ENCODE results near the gene SPEN. TPM values are rescaled to one million over a fixed set of nuclear protein-coding genes. Genes with fewer than 3 reads are reported as not detected.
"Not testable (repeated sequence)": the region's sequence is repeated elsewhere in the genome, so short reads cannot be mapped to it uniquely, and the experiment has no call there.

SPEN gene
- total RNA-seq, 1 experiment from 2014 or later, result 4.8 TPM

GRCh38 chr1:15965228-15965767 is 117.8 kb downstream of the SPEN start:
- no peak for DNase-seq
- peaks cover 24% of the 10 kb centered on the region for H3K36me3 ChIP-seq
- no peak overlapping the region for H3K4me3 ChIP-seq

DNA sequence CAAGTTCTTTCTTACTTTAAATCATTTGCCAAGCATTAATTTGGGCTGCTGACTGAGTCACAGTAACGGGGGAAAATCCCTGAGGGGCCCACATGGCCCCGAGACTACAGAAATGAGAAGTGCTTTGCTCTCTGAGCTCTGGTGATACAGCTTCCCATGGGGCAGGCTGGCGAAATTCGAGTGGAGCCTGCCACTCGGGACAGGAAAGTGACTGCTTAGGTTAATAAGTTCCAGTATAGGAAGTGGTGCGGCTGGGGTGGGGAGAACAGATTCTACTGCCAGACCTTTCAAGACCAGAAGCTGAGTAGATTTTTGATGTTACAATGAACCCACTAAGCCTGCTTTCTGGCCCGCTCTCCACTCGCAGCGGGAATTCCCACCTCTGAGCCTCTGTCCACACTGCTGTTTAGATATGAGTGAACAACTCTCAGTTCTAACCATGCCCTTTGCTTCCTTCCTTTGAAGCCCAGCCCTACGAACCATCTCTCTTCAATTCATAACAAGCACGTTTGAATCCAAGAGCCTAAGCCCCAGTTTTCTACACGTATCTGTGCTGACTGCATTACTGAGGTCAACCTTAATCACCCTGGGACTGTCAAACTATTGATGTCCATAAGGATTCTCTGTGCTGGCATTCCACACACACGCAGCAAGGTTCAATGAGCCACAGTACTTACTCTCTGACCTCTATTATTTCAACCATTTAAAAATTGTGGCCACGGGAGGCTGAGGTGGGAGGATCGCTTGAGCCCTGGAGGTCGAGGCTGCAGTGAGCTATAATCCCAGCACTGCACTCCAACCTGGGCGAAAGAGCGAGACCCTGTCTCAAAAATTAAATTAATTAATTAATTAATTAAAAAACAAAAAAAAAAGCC is 118.8 kb downstream of the SPEN start:
- Histone ChIP-seq H3K4me3 (no peak overlapping the region), H3K36me3 (peaks cover 25% of the 10 kb centered on the region)
- DNase-seq, result no peak

More at GRCh38 chr1:15965228-15965767, 117.8 kb downstream of the SPEN start:
- Histone ChIP-seq H3K27me3 (no peaks in the 10 kb centered on the region), H3K9me3 (no peaks in the 10 kb centered on the region)

GRCh38 chr1:15966956-15967344 is 119.4 kb downstream of the SPEN start:
- Histone ChIP-seq H3K27me3 (no peaks in the 10 kb centered on the region), H3K9me3 (no peaks in the 10 kb centered on the region), H3K4me3 (no peak overlapping the region), H3K36me3 (peaks cover 25% of the 10 kb centered on the region)
- DNase-seq, result no peak

More for the DNA sequence above, 118.8 kb downstream of the SPEN start:
- Histone ChIP-seq H3K27me3 (no peaks in the 10 kb centered on the region), H3K9me3 (no peaks in the 10 kb centered on the region)

DNA sequence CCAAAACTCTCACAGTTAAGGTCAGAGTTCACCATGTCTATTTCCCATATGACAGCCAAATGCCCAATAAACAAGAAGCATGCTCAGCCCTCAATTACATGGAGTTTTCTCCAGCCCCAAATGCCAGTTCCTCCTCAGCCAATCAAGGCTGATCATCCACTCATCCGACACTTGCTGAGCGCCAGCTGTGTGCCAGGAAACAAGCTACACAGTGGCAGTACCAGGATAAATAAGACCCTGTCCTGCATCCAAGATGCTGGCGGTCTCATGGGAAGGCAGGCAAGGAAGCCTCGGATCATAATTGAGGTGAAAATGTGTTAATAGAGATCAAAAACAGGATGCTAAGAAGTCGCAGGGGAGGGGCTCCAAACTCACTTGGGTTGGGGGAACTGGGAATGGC is 120.7 kb downstream of the SPEN start:
- no peak for DNase-seq

GRCh38 chr1:15969321-15969880 is 121.9 kb downstream of the SPEN start:
- Histone ChIP-seq H3K36me3 (peaks cover 36% of the 10 kb centered on the region), H3K4me3 (no peak overlapping the region), H3K9me3 (no peaks in the 10 kb centered on the region), H3K27me3 (no peaks in the 10 kb centered on the region)
- DNase-seq, result no peak

More for the DNA sequence above, 120.7 kb downstream of the SPEN start:
- H3K9me3 ChIP-seq, result no peaks in the 10 kb centered on the region
- H3K36me3 ChIP-seq, result peaks cover 34% of the 10 kb centered on the region
- H3K4me3 ChIP-seq, result no peak overlapping the region
- no peaks in the 10 kb centered on the region for H3K27me3 ChIP-seq

DNA sequence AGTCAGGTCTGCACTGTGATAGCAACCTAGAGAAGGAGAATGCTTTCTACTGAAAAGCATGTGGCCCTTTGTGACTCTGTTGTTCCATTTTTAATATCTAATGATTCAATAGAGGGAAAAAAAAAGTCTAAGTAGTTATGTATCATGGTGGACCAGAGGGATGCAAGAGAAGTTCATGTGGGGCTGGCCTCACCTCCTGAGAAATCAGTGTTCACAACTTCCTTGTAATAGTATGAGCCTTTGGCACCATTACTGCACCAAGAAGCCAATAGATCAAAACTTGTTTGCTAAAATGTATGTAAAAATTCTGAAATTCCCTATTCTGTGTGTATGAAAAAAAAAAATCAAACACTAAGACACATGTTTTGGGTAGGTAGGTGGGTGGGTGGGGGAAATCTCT is 123.4 kb downstream of the SPEN start:
- H3K27me3 ChIP-seq, result no peaks in the 10 kb centered on the region
- no peak for DNase-seq
- H3K36me3 ChIP-seq, result peaks cover 33% of the 10 kb centered on the region
- no peaks in the 10 kb centered on the region for H3K9me3 ChIP-seq
- no peak overlapping the region for H3K4me3 ChIP-seq

- H3K36me3 ChIP-seq, result peaks cover 33% of the 10 kb centered on the region
- no peak overlapping the region for H3K4me3 ChIP-seq
- 0 out of 2 replicates have a peak, but pooled peaks cover 6% of the 10 kb centered on the region for H3K9me3 ChIP-seq
- H3K27me3 ChIP-seq, result no peaks in the 10 kb centered on the region
- DNase-seq, result no peak
These were observed 124.9 kb downstream of the SPEN start for GRCh38 chr1:15972409-15972808.

DNA sequence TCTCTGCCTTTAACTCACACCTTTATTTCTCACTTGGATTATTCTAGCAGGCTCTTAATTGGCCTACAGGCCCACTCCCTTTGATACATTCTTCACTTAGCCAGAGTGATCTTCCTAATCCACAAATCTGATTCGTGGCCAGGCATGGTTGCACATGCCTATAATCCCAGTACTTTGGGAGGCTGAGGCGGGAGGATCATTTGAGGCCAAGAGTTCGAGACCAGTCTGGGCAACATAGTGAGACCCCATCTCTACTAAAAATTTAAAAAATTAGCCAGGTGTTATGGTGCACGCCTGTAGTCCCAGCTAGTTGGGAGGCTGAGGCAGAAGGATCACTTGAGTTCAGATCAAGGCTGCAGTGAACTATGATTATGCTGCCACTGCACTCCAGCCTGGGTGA is 126.3 kb downstream of the SPEN start:
- Histone ChIP-seq H3K27me3 (no peaks in the 10 kb centered on the region), H3K9me3 (0 out of 2 replicates have a peak, but pooled peaks cover 6% of the 10 kb centered on the region), H3K36me3 (peaks cover 27% of the 10 kb centered on the region), H3K4me3 (no peak overlapping the region)
- no peak for DNase-seq

DNA sequence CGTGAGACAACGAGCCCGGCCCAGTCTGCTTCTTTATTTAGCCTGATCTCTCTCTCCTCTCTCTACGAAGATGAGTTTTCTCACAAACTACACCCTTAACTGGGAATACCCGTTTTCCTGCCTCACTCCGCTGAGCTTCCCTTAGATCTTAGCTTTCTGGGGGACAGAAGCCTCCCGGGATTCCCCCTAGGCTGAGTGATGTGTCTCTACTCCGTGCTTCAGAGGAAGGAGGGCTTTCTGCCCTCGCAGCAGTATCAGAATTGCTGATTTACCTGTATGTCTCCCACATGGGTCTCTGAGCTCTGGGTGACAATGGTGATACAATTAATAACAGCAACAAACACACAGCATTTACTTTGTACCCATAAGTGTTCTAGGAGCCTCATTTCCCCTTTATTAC is 127.3 kb downstream of the SPEN start:
- H3K9me3 ChIP-seq, result 0 out of 2 replicates have a peak, but pooled peaks cover 6% of the 10 kb centered on the region
- no peaks in the 10 kb centered on the region for H3K27me3 ChIP-seq
- peak overlapping the region; percentile 94 for H3K4me3 ChIP-seq
- DNase-seq, result no peak
- H3K36me3 ChIP-seq, result peaks cover 17% of the 10 kb centered on the region

GRCh38 chr1:15975358-15975804 is 127.9 kb downstream of the SPEN start:
- H3K9me3 ChIP-seq, result 0 out of 2 replicates have a peak, but pooled peaks cover 6% of the 10 kb centered on the region
- H3K27me3 ChIP-seq, result no peaks in the 10 kb centered on the region
- peak; percentile 65 for DNase-seq
- H3K4me3 ChIP-seq, result peak overlapping the region; percentile 94
- H3K36me3 ChIP-seq, result peaks cover 15% of the 10 kb centered on the region

DNA sequence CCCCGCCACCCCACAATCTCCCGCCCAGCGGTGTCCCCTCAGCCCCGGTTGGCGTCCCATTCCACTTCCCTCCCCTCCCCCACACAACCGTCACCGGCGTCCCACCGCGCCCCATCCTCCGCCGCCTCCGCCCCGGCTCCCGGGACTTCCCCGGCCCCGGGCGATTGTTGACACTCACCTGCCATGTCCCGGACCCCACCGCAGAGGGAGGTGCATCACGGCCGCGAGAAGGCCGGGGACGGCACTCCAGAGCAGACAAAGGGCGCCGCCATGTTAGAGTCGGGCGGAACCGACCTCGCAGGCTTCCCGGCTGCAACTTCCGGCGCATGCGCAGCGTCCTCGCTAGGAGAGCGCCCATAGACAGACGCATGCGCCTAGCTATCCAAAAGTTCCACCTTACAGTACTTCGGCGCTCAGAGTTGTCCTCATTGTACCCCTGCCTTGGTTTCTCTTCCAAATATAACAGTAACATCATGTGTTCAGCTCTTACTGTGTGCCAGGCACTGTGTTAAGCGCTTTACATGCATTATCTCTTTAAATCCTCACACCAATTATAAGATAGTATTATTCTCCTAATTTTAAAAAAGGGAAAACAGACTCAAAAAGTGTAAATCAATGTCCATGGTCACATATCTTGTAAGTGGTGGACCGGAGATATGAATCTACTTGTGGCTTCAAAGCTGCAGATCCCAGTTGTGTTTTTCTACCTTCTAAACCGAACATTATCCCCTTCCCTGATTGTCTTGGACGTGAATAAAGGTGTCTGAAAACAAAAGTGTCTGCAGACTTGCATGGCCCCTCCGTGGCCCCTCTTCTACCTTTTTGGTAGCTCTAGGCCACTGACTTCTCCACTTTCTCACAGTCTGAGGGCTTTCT is 128.5 kb downstream of the SPEN start, which contains the start of gene ZBTB17:
ZBTB17 (minus strand) TSS at position 297 of the 876 bp plus-strand sequence. CDS start 27,606 bp downstream, outside the sequence.
- H3K27me3 ChIP-seq, result no peaks in the 10 kb centered on the region
- 0 out of 2 replicates have a peak, but pooled peaks cover 6% of the 10 kb centered on the region for H3K9me3 ChIP-seq
- peak; percentile 90 for DNase-seq
- peaks cover 11% of the 10 kb centered on the region for H3K36me3 ChIP-seq
- peak within 1 kb of the TSS; percentile 94 for H3K4me3 ChIP-seq

DNA sequence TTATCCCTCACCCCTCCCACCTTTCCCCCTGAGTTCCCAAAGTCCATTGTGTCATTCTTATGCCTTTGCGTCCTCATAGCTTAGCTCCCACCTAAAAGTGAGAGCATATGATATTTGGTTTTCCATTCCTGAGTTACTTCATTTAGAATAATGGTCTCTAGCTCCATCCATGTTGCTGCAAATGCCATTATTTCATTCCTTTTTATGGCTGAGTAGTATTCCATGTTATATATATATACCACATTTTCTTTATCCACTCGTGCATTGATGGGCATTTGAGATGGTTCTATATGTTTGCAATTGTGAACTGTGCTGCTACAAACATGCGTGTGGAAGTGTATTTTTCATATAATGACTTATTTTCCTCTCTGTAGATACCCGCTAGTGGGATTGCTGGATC is 130.4 kb downstream of the SPEN start:
- H3K9me3 ChIP-seq, result peaks cover 17% of the 10 kb centered on the region
- H3K4me3 ChIP-seq, H3K36me3 ChIP-seq, DNase-seq, H3K27me3 ChIP-seq: not testable (repeated sequence)

GRCh38 chr1:15981679-15982078 is 134.2 kb downstream of the SPEN start:
- H3K36me3 ChIP-seq, result no peaks in the 10 kb centered on the region

DNA sequence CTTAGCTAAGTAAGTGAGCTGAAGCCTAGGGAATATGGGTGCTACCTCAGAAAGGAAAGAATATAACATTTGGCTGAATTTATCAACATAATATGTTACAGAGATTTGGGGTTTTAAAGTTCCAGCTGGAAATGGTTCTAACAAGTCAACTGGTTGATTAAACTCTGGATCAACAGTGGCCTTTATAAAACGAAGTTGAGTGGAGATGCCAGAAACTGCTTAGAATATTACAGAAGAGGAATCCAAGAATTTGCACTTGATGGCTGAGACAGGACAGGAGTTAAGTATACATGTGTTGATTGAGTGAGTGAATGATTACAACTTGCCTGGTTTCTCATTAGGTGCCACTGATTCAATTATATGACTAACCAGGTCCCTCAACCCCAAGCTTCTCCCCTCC is 135.8 kb downstream of the SPEN start:
- DNase-seq, result no peak

More at GRCh38 chr1:15981679-15982078, 134.2 kb downstream of the SPEN start:
- H3K9me3 ChIP-seq, result peaks cover 12% of the 10 kb centered on the region
- no peak for DNase-seq
- H3K4me3 ChIP-seq, result no peak overlapping the region
- H3K27me3 ChIP-seq, result no peaks in the 10 kb centered on the region

GRCh38 chr1:15985611-15986297 is 138.2 kb downstream of the SPEN start:
- no peaks in the 10 kb centered on the region for H3K36me3 ChIP-seq
- peaks cover 12% of the 10 kb centered on the region for H3K9me3 ChIP-seq
- H3K4me3 ChIP-seq, result no peak overlapping the region
- no peak for DNase-seq
- no peaks in the 10 kb centered on the region for H3K27me3 ChIP-seq

More for the DNA sequence above, 135.8 kb downstream of the SPEN start:
- peaks cover 12% of the 10 kb centered on the region for H3K9me3 ChIP-seq
- no peaks in the 10 kb centered on the region for H3K36me3 ChIP-seq
- H3K27me3 ChIP-seq, result no peaks in the 10 kb centered on the region
- H3K4me3 ChIP-seq, result no peak overlapping the region

Measured in MG63 (cell line).